ENCODE data around the gene SAFB2. TPM values are rescaled to one million over a fixed set of nuclear protein-coding genes. Genes with fewer than 3 reads are reported as not detected.
A peak's percentile ranks its signal among the peaks of the same experiment; 100 is the strongest.

SAFB2 gene
- total and polyA plus RNA-seq, 9 of the 15 experiments (the other 6 are each of a cell fraction or from before 2014, with no cell fraction given): 4.5 to 103 (median 47.3) TPM

- H4K20me1 ChIP-seq (replicated peaks; ENCODE audit: control insufficient read depth, insufficient read depth, low read length): no peaks in the 10 kb centered on the region
- H3K27ac ChIP-seq (ENCODE audit: extremely low read depth, low read depth, low read length): no peak overlapping the region
- H3K79me2 ChIP-seq (ENCODE audit: control insufficient read depth, insufficient read depth, low read length): no peaks in the 10 kb centered on the region
- H2AFZ ChIP-seq (ENCODE audit: low read depth, low read length): no peak overlapping the region
- WGBS (ENCODE audit: insufficient coverage, low coverage, missing lambda C conversion rate): 6% methylated on average over 2 of the region's 3 CpGs
- H3K36me3 ChIP-seq (ENCODE audit: control insufficient read depth, insufficient read depth, low read length): no peaks in the 10 kb centered on the region
- H3K9ac ChIP-seq (ENCODE audit: insufficient read depth in 1 of 2, low read depth in 2 of 2, low read length in 2 of 2): 0 out of 4 replicates have a peak overlapping the region, but pooled peaks of 1 of the 2 experiments have one; percentile 4
- CTCF ChIA-PET (ENCODE audit: low intra/inter-chr PET ratio): no interaction called here
- no TSS peak for BruUV-seq (replicated peaks)
- in situ Hi-C loops (cut with MboI): no loop called here
- no peak overlapping the region for H3K4me3 ChIP-seq
- FAIRE-seq (no peak), ATAC-seq (peak; percentile 39), DNase-seq (ENCODE audit: extremely low read depth in 1 of 4, low spot score in 3 of 4) (no peak)
- intact Hi-C loops (cut with micrococcal nuclease): no loop called here
- H3K4me1 ChIP-seq (replicated peaks in 1 of 2; ENCODE audit: control insufficient read depth in 2 of 2, insufficient read depth in 2 of 2, low read length in 2 of 2): peaks cover 0 to 7% of the 10 kb centered on the region in 2 experiments; a peak in 2 of 5 replicates
- H3K4me2 ChIP-seq (ENCODE audit: insufficient read depth, low read length): no peak overlapping the region
- POLR2A ChIA-PET: interaction anchor here (1.0 to 1.2 kb wide), 2 partner anchors 12 to 13 kb away, joined by 5 to 6 read pairs; no protein-coding TSS in a partner anchor
- H3K27me3 ChIP-seq (ENCODE audit: control insufficient read depth in 2 of 2, insufficient read depth in 2 of 2, low read length in 2 of 2): peaks cover 14 to 28% of the 10 kb centered on the region in 2 experiments; a peak in 4 of 5 replicates
- H3K9me3 ChIP-seq (replicated peaks; ENCODE audit: control insufficient read depth, insufficient read depth, low read depth, low read length): peaks cover 8% of the 10 kb centered on the region
- peak; percentile 39 to 53; a peak in 2 of 4 replicates for TF ChIP-seq NRF1 (conservative IDR thresholded peaks at IDR 0.05 in 1 of 2, IDR thresholded peaks at IDR 0.05 in 1 of 2)
- TF ChIP-seq CBFA2T3 (IDR thresholded peaks at IDR 0.05): no peak
- H3K9me1 ChIP-seq (ENCODE audit: control insufficient read depth, insufficient read depth, low read length): no peaks in the 10 kb centered on the region
These were observed 62.8 kb downstream of the SAFB2 start for GRCh38 chr19:5559804-5560133.

GRCh38 chr19:5558101-5558621 is 64.4 kb downstream of the SAFB2 start:
- intact Hi-C loops (cut with micrococcal nuclease) (no loop called here), in situ Hi-C loops (cut with MboI) (no loop called here)
- CTCF ChIA-PET (ENCODE audit: low intra/inter-chr PET ratio): no interaction called here

More at GRCh38 chr19:5558101-5558621, 64.4 kb downstream of the SAFB2 start:
- no peak for ATAC-seq
- TF ChIP-seq, protein P1, sequence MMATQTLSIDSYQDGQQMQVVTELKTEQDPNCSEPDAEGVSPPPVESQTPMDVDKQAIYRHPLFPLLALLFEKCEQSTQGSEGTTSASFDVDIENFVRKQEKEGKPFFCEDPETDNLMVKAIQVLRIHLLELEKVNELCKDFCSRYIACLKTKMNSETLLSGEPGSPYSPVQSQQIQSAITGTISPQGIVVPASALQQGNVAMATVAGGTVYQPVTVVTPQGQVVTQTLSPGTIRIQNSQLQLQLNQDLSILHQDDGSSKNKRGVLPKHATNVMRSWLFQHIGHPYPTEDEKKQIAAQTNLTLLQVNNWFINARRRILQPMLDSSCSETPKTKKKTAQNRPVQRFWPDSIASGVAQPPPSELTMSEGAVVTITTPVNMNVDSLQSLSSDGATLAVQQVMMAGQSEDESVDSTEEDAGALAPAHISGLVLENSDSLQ (IDR thresholded peaks at IDR 0.05): peak; percentile 19; the same call in 1 of the 2 replicates
- TF ChIP-seq NCOR1 (IDR thresholded peaks at IDR 0.05): no peak
- H3K27ac ChIP-seq (ENCODE audit: extremely low read depth, low read depth, low read length): no peak overlapping the region
- no peak overlapping the region for H2AFZ ChIP-seq (ENCODE audit: low read depth, low read length)
- no peak overlapping the region for H3K4me3 ChIP-seq
- no peaks in the 10 kb centered on the region for H3K36me3 ChIP-seq (ENCODE audit: control insufficient read depth, insufficient read depth, low read length)
- no peaks in the 10 kb centered on the region for H3K79me2 ChIP-seq (ENCODE audit: control insufficient read depth, insufficient read depth, low read length)
- no peak for FAIRE-seq
- H3K9ac ChIP-seq (ENCODE audit: insufficient read depth in 1 of 2, low read depth in 2 of 2, low read length in 2 of 2): no peak overlapping the region; a peak in 1 of 4 replicates
- H3K9me1 ChIP-seq (ENCODE audit: control insufficient read depth, insufficient read depth, low read length): no peaks in the 10 kb centered on the region
- H3K9me3 ChIP-seq (replicated peaks; ENCODE audit: control insufficient read depth, insufficient read depth, low read depth, low read length): peaks cover 8% of the 10 kb centered on the region
- peaks cover 18 to 39% of the 10 kb centered on the region in 2 experiments; a peak in 4 of 5 replicates for H3K27me3 ChIP-seq (ENCODE audit: control insufficient read depth in 2 of 2, insufficient read depth in 2 of 2, low read length in 2 of 2)
- POLR2A ChIA-PET: interaction anchor here (0.6 to 1.9 kb wide), 3 partner anchors 10 to 125 kb away, joined by 3 to 8 read pairs (median 3); no protein-coding TSS in a partner anchor
- no peak overlapping the region for H3K4me2 ChIP-seq (ENCODE audit: insufficient read depth, low read length)
- no TSS peak for BruUV-seq (replicated peaks)
- peaks cover 0 to 7% of the 10 kb centered on the region in 2 experiments; a peak in 2 of 5 replicates for H3K4me1 ChIP-seq (replicated peaks in 1 of 2; ENCODE audit: control insufficient read depth in 2 of 2, insufficient read depth in 2 of 2, low read length in 2 of 2)
- no peak for DNase-seq (ENCODE audit: extremely low read depth in 1 of 4, low spot score in 3 of 4)
- WGBS (ENCODE audit: insufficient coverage, low coverage, missing lambda C conversion rate): 29% methylated on average over 1 of the region's 2 CpGs
- H4K20me1 ChIP-seq (replicated peaks; ENCODE audit: control insufficient read depth, insufficient read depth, low read length): no peaks in the 10 kb centered on the region

All from K562 (cell line).